Osteoblast (primary cell): ENCODE results near the gene OR9A2. TPM values are rescaled to one million over a fixed set of nuclear protein-coding genes. Genes with fewer than 3 reads are reported as not detected.

Experiments used
- DNase-seq: peaks from one replicate; pipeline ENCODE4 v3.0.0; 2011; ENCODE audit warnings: low spot score, mixed read lengths; ENCODE audit not compliant: insufficient read length; ENCODE audit errors: missing footprints
- H2AFZ ChIP-seq: 2 replicates; pipeline ENCODE4 v1.6.0; 2011; ENCODE audit warnings: mild to moderate bottlenecking, low read length
- H3K27ac ChIP-seq: 2 replicates; pipeline ENCODE4 v1.5.1; 2011; ENCODE audit warnings: mild to moderate bottlenecking, low read depth, low read length, moderate library complexity
- H3K27me3 ChIP-seq: 2 replicates; pipeline ENCODE4 v1.6.0; 2012; ENCODE audit warnings: mild to moderate bottlenecking, control low read depth, inconsistent platforms, low read length, moderate library complexity; ENCODE audit not compliant: insufficient read depth
- H3K36me3 ChIP-seq: 2 replicates; pipeline ENCODE4 v1.5.1; 2011; ENCODE audit warnings: mild to moderate bottlenecking, low read length, control low read depth, moderate library complexity; ENCODE audit not compliant: insufficient read depth
- H3K4me1 ChIP-seq: 2 replicates; pipeline ENCODE4 v1.5.1; 2011; ENCODE audit warnings: mild to moderate bottlenecking, low read length, control low read depth, moderate library complexity; ENCODE audit not compliant: insufficient read depth
- H3K4me2 ChIP-seq: 2 replicates; pipeline ENCODE4 v1.6.0; 2011; ENCODE audit warnings: mild to moderate bottlenecking, low read length; ENCODE audit not compliant: insufficient read depth
- H3K4me3 ChIP-seq: fragments of 200-600 bp; sonication (generic); 3 replicates; pipeline ENCODE4 v1.5.1; 2012; ENCODE audit warnings: mild to moderate bottlenecking, low read length, inconsistent platforms; ENCODE audit not compliant: insufficient read depth
- H3K79me2 ChIP-seq: 2 replicates; pipeline ENCODE4 v1.6.0; 2012; ENCODE audit warnings: mild to moderate bottlenecking, low read length, control low read depth, inconsistent platforms; ENCODE audit not compliant: insufficient read depth
- H3K9me3 ChIP-seq: 2 replicates; pipeline ENCODE4 v1.5.1; 2011; ENCODE audit warnings: low read depth, low read length, control low read depth
- H4K20me1 ChIP-seq: 2 replicates; pipeline ENCODE4 v1.6.0; 2012; ENCODE audit warnings: mild to moderate bottlenecking, low read length, control low read depth; ENCODE audit not compliant: insufficient read depth
- total RNA-seq: library from RNA; depleted of rRNA; stranded (reverse); fragments of >200 nt; gene quantifications from 2 replicates; pipeline ENCODE4 v1.2.3, GENCODE V29; 2012
- TF ChIP-seq, protein P1 (sequence below): IDR thresholded peaks from 2 replicates; pipeline ENCODE4 v1.5.1; 2011; ENCODE audit warnings: mild to moderate bottlenecking, low read depth, low read length, moderate library complexity; ENCODE audit errors: extremely low read depth

OR9A2 gene
- total RNA-seq, 1 donor = not detected

DNA sequence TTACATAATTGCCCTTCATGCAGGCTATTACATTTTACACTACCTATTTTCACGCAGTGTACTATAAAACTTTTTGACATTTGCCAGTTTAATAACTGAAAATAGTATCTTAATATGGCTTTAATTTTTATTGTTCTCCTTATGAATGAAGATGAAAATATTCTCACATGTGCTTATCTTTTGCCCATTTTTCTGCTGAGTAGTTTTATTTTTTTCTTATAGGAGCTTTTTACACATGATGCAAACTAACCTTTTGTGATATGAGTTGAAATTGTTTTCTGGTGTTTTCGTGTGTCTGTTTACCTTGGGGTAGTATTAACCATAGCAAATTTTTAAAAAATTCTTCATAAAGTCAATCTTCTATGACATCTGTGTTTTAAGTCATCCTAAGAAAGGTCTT, 26.3 kb downstream of the OR9A2 start:
- no peak for DNase-seq
- Histone ChIP-seq H3K4me1 (no peaks in the 10 kb centered on the region), H3K79me2 (no peaks in the 10 kb centered on the region), H3K27ac (no peak overlapping the region), H3K4me3 (no peak overlapping the region), H4K20me1 (no peaks in the 10 kb centered on the region), H3K4me2 (no peak overlapping the region), H3K27me3 (peaks cover 2% of the 10 kb centered on the region), H3K9me3 (no peaks in the 10 kb centered on the region), H2AFZ (no peak overlapping the region), H3K36me3 (no peaks in the 10 kb centered on the region)
- TF ChIP-seq, protein P1, sequence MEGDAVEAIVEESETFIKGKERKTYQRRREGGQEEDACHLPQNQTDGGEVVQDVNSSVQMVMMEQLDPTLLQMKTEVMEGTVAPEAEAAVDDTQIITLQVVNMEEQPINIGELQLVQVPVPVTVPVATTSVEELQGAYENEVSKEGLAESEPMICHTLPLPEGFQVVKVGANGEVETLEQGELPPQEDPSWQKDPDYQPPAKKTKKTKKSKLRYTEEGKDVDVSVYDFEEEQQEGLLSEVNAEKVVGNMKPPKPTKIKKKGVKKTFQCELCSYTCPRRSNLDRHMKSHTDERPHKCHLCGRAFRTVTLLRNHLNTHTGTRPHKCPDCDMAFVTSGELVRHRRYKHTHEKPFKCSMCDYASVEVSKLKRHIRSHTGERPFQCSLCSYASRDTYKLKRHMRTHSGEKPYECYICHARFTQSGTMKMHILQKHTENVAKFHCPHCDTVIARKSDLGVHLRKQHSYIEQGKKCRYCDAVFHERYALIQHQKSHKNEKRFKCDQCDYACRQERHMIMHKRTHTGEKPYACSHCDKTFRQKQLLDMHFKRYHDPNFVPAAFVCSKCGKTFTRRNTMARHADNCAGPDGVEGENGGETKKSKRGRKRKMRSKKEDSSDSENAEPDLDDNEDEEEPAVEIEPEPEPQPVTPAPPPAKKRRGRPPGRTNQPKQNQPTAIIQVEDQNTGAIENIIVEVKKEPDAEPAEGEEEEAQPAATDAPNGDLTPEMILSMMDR = no peak

DNA sequence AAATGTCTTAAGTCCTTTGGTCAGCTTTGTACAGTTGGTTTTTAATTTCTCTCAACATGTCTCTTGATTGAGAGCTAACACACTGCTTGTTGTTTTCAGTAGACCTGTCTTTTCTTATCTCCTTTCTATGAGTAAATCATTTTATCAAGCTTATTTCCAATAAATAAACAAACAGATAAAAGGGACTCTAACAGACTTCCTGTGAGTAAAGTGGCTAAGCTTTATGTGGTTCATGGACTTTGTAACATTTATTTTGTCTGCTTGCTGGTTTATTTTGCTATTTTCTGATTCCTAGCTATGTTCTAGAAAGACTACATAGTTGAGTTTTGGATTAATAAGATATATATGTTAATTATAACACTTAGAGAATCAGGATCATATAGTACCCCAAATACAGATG, 27.1 kb downstream of the OR9A2 start:
- TF ChIP-seq, protein P1 = no peak

DNA sequence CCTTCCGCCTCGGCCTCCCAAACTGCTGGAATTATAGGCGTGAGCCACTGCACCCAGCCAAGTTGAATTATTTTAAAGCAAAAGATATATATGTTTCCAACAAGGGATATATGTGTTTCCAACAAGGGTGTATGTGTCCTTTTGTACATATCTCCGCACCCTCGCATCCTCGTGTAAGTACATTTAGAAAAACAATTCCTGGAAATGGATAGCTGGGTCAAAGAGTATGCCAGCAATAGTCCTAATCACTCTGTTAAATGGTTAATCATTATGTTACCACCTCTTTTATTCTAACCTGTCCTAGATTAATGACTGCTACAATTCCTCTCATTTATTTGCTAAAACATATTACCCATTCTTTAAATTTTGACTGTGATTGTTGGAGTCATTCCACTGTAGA, 28.0 kb downstream of the OR9A2 start:
- TF ChIP-seq, protein P1 = no peak
- Histone ChIP-seq H3K4me1 (no peaks in the 10 kb centered on the region), H4K20me1 (no peaks in the 10 kb centered on the region), H3K79me2 (no peaks in the 10 kb centered on the region), H3K36me3 (no peaks in the 10 kb centered on the region), H3K27ac (no peak overlapping the region), H3K27me3 (no peaks in the 10 kb centered on the region), H3K9me3 (no peaks in the 10 kb centered on the region), H3K4me3 (no peak overlapping the region), H3K4me2 (no peak overlapping the region), H2AFZ (no peak overlapping the region)
- DNase-seq = no peak

More for the DNA sequence above, 27.1 kb downstream of the OR9A2 start:
- Histone ChIP-seq H3K27ac (no peak overlapping the region), H3K36me3 (no peaks in the 10 kb centered on the region), H3K4me1 (no peaks in the 10 kb centered on the region), H2AFZ (no peak overlapping the region), H3K4me3 (no peak overlapping the region), H3K27me3 (peaks cover under 1% of the 10 kb centered on the region), H3K4me2 (no peak overlapping the region), H4K20me1 (no peaks in the 10 kb centered on the region), H3K79me2 (no peaks in the 10 kb centered on the region), H3K9me3 (no peaks in the 10 kb centered on the region)
- no peak for DNase-seq

DNA sequence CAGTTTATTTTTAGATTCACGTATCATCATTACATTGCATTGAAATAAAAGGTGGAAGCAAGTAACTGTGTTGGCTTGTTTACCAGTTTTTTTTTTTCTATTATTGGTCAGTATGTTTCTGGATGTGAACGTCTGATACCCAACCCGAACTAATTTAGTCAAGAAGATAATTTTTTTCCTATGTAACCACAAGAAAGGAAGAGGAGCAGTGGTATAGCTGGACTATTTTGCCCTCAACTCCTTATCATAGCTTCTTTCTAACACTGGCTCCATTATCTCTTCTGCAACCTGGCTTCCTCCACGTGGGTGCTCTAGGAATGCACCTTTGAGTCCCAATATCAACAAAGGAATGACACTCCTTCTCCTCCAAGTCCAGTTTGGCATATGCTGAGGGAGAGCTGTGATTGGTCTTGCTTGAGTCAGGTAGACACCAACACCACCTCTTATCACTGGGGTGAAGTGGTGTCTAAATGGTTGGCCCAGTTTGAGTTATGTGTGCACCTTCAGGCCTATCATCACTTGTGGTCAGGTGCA, 29.4 kb downstream of the OR9A2 start:
- H3K27me3 ChIP-seq = no peaks in the 10 kb centered on the region
- DNase-seq = no peak
- TF ChIP-seq, protein P1 = no peak

More for the DNA sequence above, 29.4 kb downstream of the OR9A2 start:
- H3K4me1 ChIP-seq = no peaks in the 10 kb centered on the region
- H3K9me3 ChIP-seq = no peaks in the 10 kb centered on the region
- no peak overlapping the region for H2AFZ ChIP-seq
- no peaks in the 10 kb centered on the region for H3K79me2 ChIP-seq
- no peak overlapping the region for H3K4me2 ChIP-seq
- H3K36me3 ChIP-seq = no peaks in the 10 kb centered on the region
- H3K4me3 ChIP-seq = no peak overlapping the region
- no peaks in the 10 kb centered on the region for H4K20me1 ChIP-seq
- no peak overlapping the region for H3K27ac ChIP-seq
